Suprapubic skin (tissue), 4 donors: ENCODE results near the gene PLEKHO2. TPM values are rescaled to one million over a fixed set of nuclear protein-coding genes. Genes with fewer than 3 reads are reported as not detected.

Experiments
- DNase-seq, 2 donors: peaks; one replicate each; pipeline ENCODE4 v3.0.0-alpha.2; 2019; ENCODE audit warnings: low spot score in 2 of 2
- H3K27ac ChIP-seq: fragments of 200-600 bp; sonication (generic); one replicate; pipeline ENCODE4 v1.5.1; 2019
- H3K27me3 ChIP-seq: fragments of 200-600 bp; sonication (generic); one replicate; pipeline ENCODE4 v1.5.1; 2019
- H3K36me3 ChIP-seq: fragments of 200-600 bp; sonication (generic); one replicate; pipeline ENCODE4 v1.5.1; 2019
- H3K4me1 ChIP-seq: fragments of 200-600 bp; sonication (generic); one replicate; pipeline ENCODE4 v1.5.1; 2019
- H3K4me3 ChIP-seq: fragments of 200-600 bp; sonication (generic); one replicate; pipeline ENCODE4 v1.5.1; 2019; ENCODE audit warnings: mild to moderate bottlenecking
- H3K9me3 ChIP-seq: fragments of 200-600 bp; sonication (generic); one replicate; pipeline ENCODE4 v1.5.1; 2019
- CTCF ChIP-seq, 2 donors: fragments of 200-600 bp in 1 of 2; fragments of 450-650 bp in 1 of 2; sonication (generic) in 1 of 2; IDR thresholded peaks; one replicate each; pipeline ENCODE4 v1.5.1; 2016 to 2019; ENCODE audit warnings: antibody characterized with exemption in 2 of 2, mild to moderate bottlenecking in 1 of 2, moderate library complexity in 1 of 2
- EP300 ChIP-seq: sonication (generic); formaldehyde crosslinking; IDR thresholded peaks from one replicate; pipeline ENCODE4 v1.6.1; 2017; ENCODE audit warnings: antibody characterized with exemption
- POLR2A ChIP-seq, 2 donors: fragments of 450-650 bp; IDR thresholded peaks; one replicate each; pipeline ENCODE4 v1.6.1; 2017; ENCODE audit warnings: antibody characterized with exemption in 2 of 2, mild to moderate bottlenecking in 2 of 2, moderate library complexity in 2 of 2
- POLR2AphosphoS5 ChIP-seq, 3 donors: sonication (generic); formaldehyde crosslinking; IDR thresholded peaks; one replicate each; pipeline ENCODE4 v1.6.1; 2017; ENCODE audit warnings: antibody characterized with exemption in 3 of 3
- WGBS: methylation state at CpG from one replicate; pipeline ENCODE4 v1.1.5; 2018; 5-methylcytosine and 5-hydroxymethylcytosine counted together
- total RNA-seq, 4 donors: library from RNA; depleted of rRNA; stranded (reverse); fragments of >200 nt; gene quantifications; one replicate each; pipeline ENCODE4 v1.1.0, GENCODE V29; 2016

PLEKHO2 gene
- total RNA-seq, 4 donors from 2014 or later: 6.7 to 13.8 (median 8.0) TPM

GRCh38 chr15:64877435-64877834 is 35.7 kb downstream of the PLEKHO2 start:
- WGBS: 40% methylated on average over 3 of the region's 3 CpGs
- Histone ChIP-seq H3K27ac (no peak overlapping the region), H3K4me3 (no peak overlapping the region), H3K9me3 (no peaks in the 10 kb centered on the region), H3K27me3 (no peaks in the 10 kb centered on the region), H3K36me3 (no peaks in the 10 kb centered on the region), H3K4me1 (peaks cover 17% of the 10 kb centered on the region)
- DNase-seq: peak in 1 of 2 donors; percentile 83
- TF ChIP-seq POLR2AphosphoS5 (IDR thresholded peaks at IDR 0.05) (no peak), CTCF (IDR thresholded peaks at IDR 0.05) (no peak)

- Histone ChIP-seq H3K27ac (no peak overlapping the region), H3K27me3 (no peaks in the 10 kb centered on the region), H3K9me3 (no peaks in the 10 kb centered on the region), H3K36me3 (no peaks in the 10 kb centered on the region), H3K4me3 (no peak overlapping the region), H3K4me1 (peaks cover 30% of the 10 kb centered on the region)
- WGBS: 84% methylated on average over 8 of the region's 8 CpGs
- TF ChIP-seq POLR2AphosphoS5 (IDR thresholded peaks at IDR 0.05) (peak in 1 of 3 donors; percentile 41), EP300 (no peak)
- no peak for DNase-seq
Observed at GRCh38 chr15:64878705-64879104, 37.0 kb downstream of the PLEKHO2 start.

- no peaks in the 10 kb centered on the region for H3K27me3 ChIP-seq
- peaks cover 30% of the 10 kb centered on the region for H3K4me1 ChIP-seq
- no peak for TF ChIP-seq CTCF (IDR thresholded peaks at IDR 0.05)
- no peak for TF ChIP-seq POLR2A (IDR thresholded peaks at IDR 0.05)
- TF ChIP-seq EP300: no peak
- TF ChIP-seq POLR2AphosphoS5 (IDR thresholded peaks at IDR 0.05): no peak
- no peak for DNase-seq
- no peaks in the 10 kb centered on the region for H3K36me3 ChIP-seq
- H3K27ac ChIP-seq: peak overlapping the region; percentile 60
- no peak overlapping the region for H3K4me3 ChIP-seq
- 58% methylated on average over 5 of the region's 5 CpGs for WGBS
- H3K9me3 ChIP-seq: no peaks in the 10 kb centered on the region
Observed at GRCh38 chr15:64883100-64883581, 41.4 kb downstream of the PLEKHO2 start.

- TF ChIP-seq CTCF (IDR thresholded peaks at IDR 0.05): no peak
- no peak for TF ChIP-seq EP300
- peak in 1 of 3 donors; percentile 32 for TF ChIP-seq POLR2AphosphoS5 (IDR thresholded peaks at IDR 0.05)
- no peak for TF ChIP-seq POLR2A (IDR thresholded peaks at IDR 0.05)
- Histone ChIP-seq H3K27me3 (no peaks in the 10 kb centered on the region), H3K4me1 (peaks cover 26% of the 10 kb centered on the region), H3K27ac (peak overlapping the region; percentile 45), H3K4me3 (no peak overlapping the region), H3K36me3 (no peaks in the 10 kb centered on the region), H3K9me3 (no peaks in the 10 kb centered on the region)
- peak in 1 of 2 donors; percentile 89 for DNase-seq
- 24% methylated on average over 8 of the region's 10 CpGs for WGBS
Observed at GRCh38 chr15:64883997-64884511, 42.3 kb downstream of the PLEKHO2 start.

DNA sequence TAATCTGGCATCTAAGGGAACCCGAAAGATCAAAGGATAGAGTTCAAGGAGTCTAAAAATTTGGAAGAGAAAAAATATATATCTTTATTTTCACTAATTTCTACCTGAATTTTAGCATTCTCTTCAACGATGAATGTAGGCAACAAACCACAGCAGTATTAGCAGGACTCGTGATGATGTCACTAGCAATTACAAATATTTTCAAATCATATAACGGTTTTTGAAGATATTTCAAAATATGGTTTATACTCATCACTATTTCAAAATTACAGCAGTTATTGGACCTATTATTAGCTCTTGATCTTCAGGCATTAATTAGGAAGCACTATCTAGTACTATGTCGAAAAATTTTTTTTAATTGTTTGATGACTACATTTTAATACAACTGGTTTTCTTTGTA is 43.0 kb downstream of the PLEKHO2 start:
- Histone ChIP-seq H3K4me1 (peaks cover 26% of the 10 kb centered on the region), H3K36me3 (no peaks in the 10 kb centered on the region), H3K9me3 (no peaks in the 10 kb centered on the region), H3K4me3 (no peak overlapping the region), H3K27ac (no peak overlapping the region), H3K27me3 (no peaks in the 10 kb centered on the region)
- WGBS: 82% methylated on average over 5 of the region's 5 CpGs
- DNase-seq: no peak
- no peak for TF ChIP-seq EP300
- TF ChIP-seq POLR2AphosphoS5 (IDR thresholded peaks at IDR 0.05): no peak
- TF ChIP-seq CTCF (IDR thresholded peaks at IDR 0.05): no peak
- no peak for TF ChIP-seq POLR2A (IDR thresholded peaks at IDR 0.05)

- H3K4me1 ChIP-seq: peaks cover 25% of the 10 kb centered on the region
- 94% methylated on average over 6 of the region's 6 CpGs for WGBS
- H3K27ac ChIP-seq: no peak overlapping the region
- no peak for DNase-seq
- no peaks in the 10 kb centered on the region for H3K27me3 ChIP-seq
- H3K9me3 ChIP-seq: no peaks in the 10 kb centered on the region
- no peak overlapping the region for H3K4me3 ChIP-seq
- H3K36me3 ChIP-seq: no peaks in the 10 kb centered on the region
- TF ChIP-seq CTCF (IDR thresholded peaks at IDR 0.05): no peak
- TF ChIP-seq POLR2AphosphoS5 (IDR thresholded peaks at IDR 0.05): no peak
- no peak for TF ChIP-seq POLR2A (IDR thresholded peaks at IDR 0.05)
- no peak for TF ChIP-seq EP300
Observed at GRCh38 chr15:64888336-64888735, 46.6 kb downstream of the PLEKHO2 start.
